T-helper 22 cell (primary cell): ENCODE data around the gene SNED1.
"Not testable (repeated sequence)": the region's sequence is repeated elsewhere in the genome, so short reads cannot be mapped to it uniquely, and the experiment has no call there.

ENCODE experiments used
- DNase-seq: peaks from one replicate; pipeline ENCODE4 v3.0.0-alpha.2; 2020; ENCODE audit warnings: low read depth

The SNED1 gene

GRCh38 chr2:241084856-241085444 is 86.5 kb downstream of the SNED1 start:
- DNase-seq: no peak

GRCh38 chr2:241087420-241088268 is 89.2 kb downstream of the SNED1 start:
- no peak for DNase-seq

GRCh38 chr2:241088376-241088775 is 90.0 kb downstream of the SNED1 start:
- no peak for DNase-seq

- no peak for DNase-seq
These were observed 90.6 kb downstream of the SNED1 start for GRCh38 chr2:241088791-241089732.

GRCh38 chr2:241091201-241091600 is 92.8 kb downstream of the SNED1 start:
- no peak for DNase-seq

- DNase-seq: no peak
These were observed 93.5 kb downstream of the SNED1 start for GRCh38 chr2:241091734-241092445.

- DNase-seq: no peak
These were observed 94.3 kb downstream of the SNED1 start for GRCh38 chr2:241092677-241093076.

GRCh38 chr2:241093133-241093781 is 94.8 kb downstream of the SNED1 start:
- not testable (repeated sequence) for DNase-seq

GRCh38 chr2:241094172-241094571 is 95.8 kb downstream of the SNED1 start:
- no peak for DNase-seq

- no peak for DNase-seq
These were observed 96.6 kb downstream of the SNED1 start for GRCh38 chr2:241094924-241095420.

- peak; percentile 62 for DNase-seq
These were observed 97.3 kb downstream of the SNED1 start for GRCh38 chr2:241095594-241096290.

- DNase-seq: no peak
These were observed 98.6 kb downstream of the SNED1 start for GRCh38 chr2:241096979-241097378.

- no peak for DNase-seq
These were observed 100.8 kb downstream of the SNED1 start for GRCh38 chr2:241099246-241099645.

GRCh38 chr2:241102239-241102803 is 103.9 kb downstream of the SNED1 start, which contains the start of gene MTERF4:
TSS of gene MTERF4 (minus strand) at chr2:241102287. CDS start at chr2:241102273, 14 bp downstream.
- DNase-seq: peak; percentile 78

GRCh38 chr2:241103176-241103595 is 104.8 kb downstream of the SNED1 start:
- DNase-seq: no peak

GRCh38 chr2:241104611-241105010 is 106.2 kb downstream of the SNED1 start:
- not testable (repeated sequence) for DNase-seq

GRCh38 chr2:241105641-241106040 is 107.2 kb downstream of the SNED1 start:
- no peak for DNase-seq

- no peak for DNase-seq
These were observed 108.8 kb downstream of the SNED1 start for GRCh38 chr2:241107031-241107783.
